HG03432 (cell line): Measurements from ENCODE around the gene TPST1.

Experiments used
- ATAC-seq: cut with Tn5 transposase; IDR thresholded peaks from one replicate; pipeline ENCODE4 v1.9.1; 2021; ENCODE audit warnings: mild to moderate bottlenecking, moderate library complexity; ENCODE audit not compliant: unreplicated experiment

TPST1 gene

DNA sequence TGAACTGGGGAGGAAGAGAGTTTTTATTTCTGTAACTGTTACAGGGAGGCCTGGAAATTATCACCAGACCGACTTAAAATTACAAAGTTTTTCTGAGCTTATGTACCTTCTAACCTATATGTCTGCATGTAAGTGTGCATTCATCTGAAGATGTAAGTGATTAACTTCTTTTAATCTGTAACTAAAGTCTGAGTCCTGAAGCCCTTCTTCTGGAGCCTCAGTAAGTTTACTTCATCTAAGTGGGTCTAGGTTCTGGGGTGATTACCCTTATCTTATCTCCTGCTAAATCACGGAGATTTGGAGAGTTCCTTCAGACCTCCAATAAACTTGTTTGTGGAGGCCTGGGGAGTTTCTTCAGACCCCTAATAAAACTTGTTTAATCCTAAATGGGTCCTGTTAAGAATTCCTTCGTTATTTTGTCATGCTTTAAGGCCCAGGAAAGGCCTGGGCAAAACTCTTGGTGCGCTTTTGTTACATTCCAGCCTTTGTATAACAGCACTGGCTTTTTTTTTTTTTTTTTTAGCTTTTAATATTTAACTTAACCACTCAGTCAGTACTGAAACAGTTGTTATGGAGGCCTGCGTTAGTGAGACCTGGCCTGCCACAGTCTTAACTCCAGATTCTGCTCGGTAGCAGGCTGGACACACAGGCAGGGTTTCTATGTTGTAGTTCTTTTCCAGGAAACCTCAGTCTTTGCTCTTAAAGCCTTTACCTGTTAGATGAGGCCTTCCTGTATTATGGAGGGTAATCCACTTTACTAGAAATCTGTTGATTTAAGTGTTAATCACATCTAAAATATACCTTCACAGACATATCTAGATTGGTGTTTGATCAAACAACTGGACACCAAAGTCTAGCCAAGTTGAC lies 33.0 kb downstream of the TPST1 start:
- peak; percentile 72 for ATAC-seq

- ATAC-seq: peak; percentile 56
Observed at GRCh38 chr7:66238773-66239466, 33.8 kb downstream of the TPST1 start.

- ATAC-seq: no peak
Observed at GRCh38 chr7:66239467-66239856, 34.3 kb downstream of the TPST1 start.

DNA sequence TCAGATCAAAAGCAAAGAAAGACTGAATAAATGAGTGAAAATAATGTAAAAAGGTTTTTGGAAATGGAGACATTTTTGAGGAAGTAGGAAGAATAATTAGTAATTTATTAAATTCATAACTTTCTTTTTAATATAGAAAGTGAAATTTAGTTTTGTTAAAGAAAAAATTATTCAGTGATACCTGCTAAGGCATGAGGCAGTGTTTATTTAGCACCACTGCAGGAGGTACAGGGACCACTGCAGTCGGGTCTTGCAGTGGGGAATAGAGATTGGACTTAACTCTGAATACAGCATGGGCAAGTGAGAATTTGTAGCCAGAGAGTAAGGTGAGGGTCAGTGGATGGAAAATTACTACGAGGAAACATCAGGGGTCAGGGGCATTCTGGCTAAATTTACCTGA lies 39.9 kb downstream of the TPST1 start:
- ATAC-seq: no peak

- no peak for ATAC-seq
Observed at GRCh38 chr7:66246554-66247171, 41.5 kb downstream of the TPST1 start.

DNA sequence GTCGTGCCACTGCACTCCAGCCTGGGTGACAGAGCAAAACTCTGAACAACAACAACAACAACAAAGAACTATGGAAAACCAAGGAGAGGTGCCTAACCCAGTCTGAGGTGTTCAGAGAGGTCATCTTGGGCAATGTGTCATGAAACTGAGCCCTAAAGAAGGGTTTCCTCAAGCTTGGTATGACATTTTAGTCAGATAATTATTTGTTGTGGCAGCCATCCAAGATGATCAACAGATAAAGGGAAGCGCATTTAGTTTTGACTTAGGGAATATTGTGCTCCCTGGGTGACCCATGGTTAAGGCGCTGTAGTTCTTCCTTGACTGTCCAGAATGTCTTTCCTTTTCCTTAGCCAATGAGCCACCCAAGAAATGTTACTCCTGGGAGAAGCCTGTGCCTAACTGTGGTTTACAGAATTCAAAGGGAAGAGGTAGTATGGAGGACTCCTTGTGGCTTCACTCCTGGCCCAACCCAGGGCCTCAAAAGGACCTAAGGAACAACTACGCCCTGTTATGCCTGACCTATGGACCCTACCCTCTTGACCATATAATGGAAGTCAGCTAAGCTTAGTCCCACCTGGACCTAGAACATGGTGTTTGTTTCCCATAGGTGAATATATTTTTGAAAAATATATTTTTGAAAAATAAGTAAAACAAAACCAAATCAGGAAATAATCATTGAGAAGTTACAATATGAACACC lies 42.4 kb downstream of the TPST1 start:
- no peak for ATAC-seq

GRCh38 chr7:66250711-66251110 lies 45.6 kb downstream of the TPST1 start:
- no peak for ATAC-seq

DNA sequence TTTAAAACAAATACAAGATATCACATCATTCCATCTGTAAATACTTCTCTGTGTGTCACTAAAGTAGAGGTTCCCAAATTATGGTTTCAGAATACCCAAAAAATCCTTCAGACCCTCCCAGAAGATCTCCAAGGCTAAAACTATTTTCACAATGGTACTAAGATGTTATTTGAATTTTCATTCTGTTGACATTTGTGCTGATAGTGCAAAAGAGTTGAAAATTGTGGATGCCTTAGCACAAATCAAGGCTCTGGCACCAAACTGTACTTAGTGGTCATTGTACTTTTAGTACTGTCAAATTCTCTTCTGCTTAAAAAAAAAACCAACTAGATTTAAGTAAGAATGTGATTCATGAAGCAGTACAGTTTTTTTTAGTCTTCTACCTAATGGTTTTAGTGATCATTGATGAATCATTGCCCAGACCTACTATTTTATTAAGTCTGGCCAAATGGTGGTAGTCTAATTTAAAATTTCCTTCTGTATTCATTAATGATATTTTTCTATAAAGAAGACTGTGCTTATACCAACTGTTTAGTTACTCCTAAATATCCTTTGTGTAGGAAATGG lies 50.5 kb downstream of the TPST1 start:
- ATAC-seq: no peak

DNA sequence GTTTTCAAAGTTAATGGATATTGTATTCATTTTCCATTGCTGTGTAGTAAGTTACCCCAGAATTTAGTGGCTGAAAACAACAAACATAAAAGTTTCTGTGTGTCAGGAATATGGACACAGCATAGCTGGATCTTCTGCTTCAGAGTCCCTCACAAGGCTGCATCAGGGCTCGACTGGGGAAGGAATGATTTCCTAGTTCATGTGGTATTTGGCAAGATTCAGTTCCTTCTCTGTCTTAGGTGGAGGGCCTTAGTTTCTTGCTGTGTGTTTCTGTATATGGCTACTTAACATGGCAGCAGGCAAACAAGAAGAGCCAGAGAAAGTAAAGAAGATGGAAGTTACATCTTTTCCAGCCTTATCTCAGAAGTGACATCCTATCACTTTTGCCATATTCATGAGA lies 51.1 kb downstream of the TPST1 start:
- no peak for ATAC-seq

- no peak for ATAC-seq
Observed at GRCh38 chr7:66257481-66257880, 52.3 kb downstream of the TPST1 start.

- ATAC-seq: no peak
Observed at GRCh38 chr7:66258409-66258808, 53.3 kb downstream of the TPST1 start.

- ATAC-seq: no peak
Observed at GRCh38 chr7:66261941-66262340, 56.8 kb downstream of the TPST1 start.

DNA sequence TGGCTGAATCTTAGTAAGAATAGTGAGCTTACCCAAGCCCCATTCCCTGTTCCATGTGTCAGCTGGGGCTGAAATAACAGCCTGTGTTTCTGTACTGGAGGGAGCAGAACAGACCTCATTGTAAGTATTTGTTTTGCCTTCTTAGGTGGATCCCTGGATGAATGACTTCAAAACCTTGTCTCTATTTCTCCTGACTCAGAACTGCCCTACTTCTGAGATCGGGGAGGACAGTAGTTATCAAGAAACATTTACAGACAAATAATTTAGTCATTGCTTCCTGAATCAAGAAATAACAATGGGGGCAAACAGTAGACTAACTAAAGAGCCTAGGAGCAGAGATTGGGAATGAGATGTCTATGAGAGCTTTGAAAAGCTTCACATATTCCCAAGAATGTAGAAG lies 58.8 kb downstream of the TPST1 start:
- ATAC-seq: no peak

GRCh38 chr7:66265566-66265965 lies 60.4 kb downstream of the TPST1 start:
- ATAC-seq: no peak

- no peak for ATAC-seq
Observed at GRCh38 chr7:66267249-66267648, 62.1 kb downstream of the TPST1 start.

DNA sequence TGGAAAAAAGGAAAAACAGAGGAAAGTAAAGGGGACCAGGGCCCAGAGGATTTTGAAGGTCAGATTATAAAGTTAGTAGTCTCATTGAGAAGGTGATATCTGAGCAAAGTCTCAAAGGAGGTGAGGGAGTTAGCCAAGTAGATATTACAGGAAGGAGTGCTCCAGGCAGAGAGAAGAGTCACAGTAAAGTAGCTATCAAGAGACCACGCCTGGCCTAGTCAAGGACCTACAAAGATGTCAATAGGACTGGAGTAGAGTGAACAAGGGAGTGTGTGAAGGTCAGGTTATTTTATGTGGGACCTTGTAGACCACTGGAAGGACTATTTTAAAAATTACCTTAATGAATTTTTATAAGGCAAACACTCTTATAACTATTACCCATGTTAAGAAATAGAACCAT lies 64.8 kb downstream of the TPST1 start:
- no peak for ATAC-seq

DNA sequence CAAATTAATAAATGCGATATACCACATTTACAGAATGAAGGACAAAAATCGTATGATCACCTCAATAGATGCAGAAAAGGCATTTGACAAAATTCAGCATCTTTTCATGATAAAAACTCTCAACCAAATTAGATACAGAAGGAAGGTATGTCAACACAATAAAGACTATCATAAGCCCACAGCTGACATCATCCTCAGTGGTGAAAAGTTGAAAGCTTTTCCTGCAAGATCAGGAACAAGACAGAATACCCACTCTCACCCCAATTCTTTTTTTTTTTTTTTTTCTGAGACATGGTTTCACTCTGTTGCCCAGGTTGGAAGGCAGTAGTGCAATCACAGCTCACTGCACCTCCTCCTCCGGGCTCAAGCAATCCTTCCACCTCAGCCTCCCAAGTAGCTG lies 67.2 kb downstream of the TPST1 start:
- ATAC-seq: no peak

- no peak for ATAC-seq
Observed at GRCh38 chr7:66276363-66276762, 71.2 kb downstream of the TPST1 start.

DNA sequence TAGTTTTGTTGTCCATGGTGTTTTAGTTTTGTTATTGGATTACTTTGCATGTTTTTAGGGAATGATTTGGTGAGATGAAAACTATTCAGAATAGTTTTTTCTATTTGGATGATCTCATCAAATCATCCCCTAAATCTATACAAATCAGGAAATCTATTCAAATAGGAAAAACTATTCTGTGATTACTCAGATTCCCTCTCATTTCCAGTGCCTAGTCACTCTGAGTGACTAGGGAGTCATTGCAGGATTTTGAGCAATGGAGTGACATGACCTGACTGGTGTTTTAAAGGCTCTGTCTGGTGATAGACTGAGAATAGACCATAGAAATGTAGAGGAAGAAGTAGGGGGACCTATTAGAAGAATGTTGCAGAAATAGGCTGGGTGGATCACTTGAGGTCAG lies 72.4 kb downstream of the TPST1 start:
- ATAC-seq: no peak

DNA sequence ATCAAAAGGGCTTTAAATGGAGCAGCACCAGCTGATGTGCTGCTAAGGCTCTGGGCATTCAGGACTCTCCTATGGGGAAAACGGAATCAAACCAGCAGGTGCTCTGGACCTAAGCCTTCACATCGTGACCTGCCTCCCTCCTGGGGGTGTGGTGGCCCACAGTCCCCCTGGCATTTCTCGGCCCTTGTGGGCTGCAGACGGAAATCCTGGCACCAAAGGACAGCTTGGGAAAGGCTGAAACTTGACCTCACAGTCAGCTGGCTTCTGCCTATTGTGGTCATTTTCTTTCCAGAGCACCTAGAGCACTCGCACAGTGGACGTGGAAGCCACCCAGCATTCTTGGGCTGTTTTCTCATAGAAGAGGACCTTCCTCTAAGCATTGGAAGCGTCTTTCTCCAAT lies 74.8 kb downstream of the TPST1 start:
- ATAC-seq: no peak
